ENCODE measurements around the gene CASQ2.
A peak's percentile ranks its signal among the peaks of the same experiment; 100 is the strongest.

CASQ2 gene

DNA sequence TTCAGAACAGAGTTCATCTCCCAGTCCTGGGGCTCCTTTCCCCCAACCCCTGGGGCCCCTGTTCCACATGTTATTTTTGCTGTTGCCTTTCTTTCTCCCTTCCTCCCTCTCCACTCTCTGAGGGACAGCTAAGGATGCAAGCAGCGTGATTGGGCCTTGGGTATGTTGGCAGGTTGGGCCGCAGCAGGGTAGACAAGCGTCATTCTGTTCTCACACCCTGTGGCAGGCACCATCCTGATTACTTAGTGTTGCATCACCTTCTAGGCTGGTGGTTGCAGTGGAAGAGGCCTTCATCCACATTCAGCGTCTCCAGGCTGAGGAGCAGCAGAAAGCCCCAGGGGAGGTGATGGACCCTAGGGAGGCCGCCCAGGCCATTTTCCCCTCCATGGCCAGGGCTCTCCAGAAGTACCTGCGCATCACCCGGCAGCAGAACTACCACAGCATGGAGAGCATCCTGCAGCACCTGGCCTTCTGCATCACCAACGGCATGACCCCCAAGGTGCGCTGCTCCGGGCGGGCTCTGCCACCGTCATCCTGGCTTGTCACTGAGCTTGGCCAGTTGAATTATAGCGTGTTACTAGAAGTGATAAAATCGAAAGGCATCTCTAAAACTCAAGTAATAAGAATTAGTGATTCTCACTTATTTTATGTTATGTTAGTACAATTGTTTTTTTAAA, 83.3 kb downstream of the CASQ2 start:
- no peak for DNase-seq

DNA sequence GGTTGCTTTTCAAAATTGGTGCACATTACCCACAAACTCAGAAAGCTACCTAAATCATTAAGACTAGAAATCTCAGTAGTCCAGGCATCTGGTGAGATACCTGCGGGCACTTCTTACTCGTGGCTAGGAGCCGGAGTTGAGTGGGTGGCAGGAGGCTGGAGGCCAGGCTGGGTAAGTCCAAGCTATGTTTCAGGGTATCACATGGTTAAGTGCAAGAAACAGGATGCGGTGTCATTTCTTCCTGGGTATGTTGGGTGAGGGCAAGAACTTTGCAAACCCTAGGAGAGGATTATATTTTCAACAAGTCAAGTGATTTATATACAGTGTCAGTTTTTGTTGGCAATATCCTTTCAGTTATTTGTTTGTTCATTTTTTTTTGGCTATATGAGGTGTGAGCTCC, 85.7 kb downstream of the CASQ2 start:
- no peak for DNase-seq

DNA sequence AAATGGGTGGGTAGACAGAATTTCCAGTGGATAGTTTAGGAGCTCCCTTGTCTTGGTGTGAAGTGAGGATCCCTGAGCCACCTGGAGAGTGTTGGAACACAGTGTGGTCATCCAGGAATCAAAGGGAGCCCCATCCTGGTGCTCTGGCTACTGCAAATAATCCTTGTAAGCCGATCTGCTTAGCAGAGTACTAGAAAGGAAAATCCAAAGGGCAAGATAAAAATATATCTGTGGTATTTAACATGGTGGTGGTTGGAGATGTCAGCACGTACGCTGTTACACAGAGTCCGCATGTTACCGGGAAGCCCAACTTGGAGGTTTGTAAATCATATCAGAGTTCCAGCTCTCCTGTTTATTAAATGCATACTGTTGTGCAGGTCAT, 87.8 kb downstream of the CASQ2 start:
- DNase-seq: no peak

DNA sequence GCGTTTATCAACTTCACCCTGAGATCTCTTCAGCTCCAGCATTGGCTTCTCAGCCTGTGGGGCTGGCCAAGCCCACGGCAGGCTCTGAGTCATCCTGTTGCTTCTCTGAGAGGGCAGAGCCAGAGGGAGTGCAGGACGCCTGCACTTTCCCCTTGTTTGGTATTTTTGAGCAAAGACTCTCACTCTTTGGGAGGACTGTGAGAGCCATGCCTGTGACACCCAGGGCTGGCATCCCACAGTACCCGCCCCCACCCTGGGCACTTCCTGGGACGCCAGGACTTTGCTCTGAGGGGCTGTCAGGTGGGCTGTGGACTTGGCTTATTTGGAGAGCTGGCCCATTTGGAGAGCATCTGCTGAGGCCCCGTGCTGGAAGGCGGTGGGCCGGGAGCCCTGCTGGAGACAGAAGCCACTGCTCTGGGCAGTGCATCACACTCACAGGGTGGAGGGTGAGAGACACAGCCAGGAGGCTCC, 89.3 kb downstream of the CASQ2 start:
- peak; percentile 24 for DNase-seq

DNA sequence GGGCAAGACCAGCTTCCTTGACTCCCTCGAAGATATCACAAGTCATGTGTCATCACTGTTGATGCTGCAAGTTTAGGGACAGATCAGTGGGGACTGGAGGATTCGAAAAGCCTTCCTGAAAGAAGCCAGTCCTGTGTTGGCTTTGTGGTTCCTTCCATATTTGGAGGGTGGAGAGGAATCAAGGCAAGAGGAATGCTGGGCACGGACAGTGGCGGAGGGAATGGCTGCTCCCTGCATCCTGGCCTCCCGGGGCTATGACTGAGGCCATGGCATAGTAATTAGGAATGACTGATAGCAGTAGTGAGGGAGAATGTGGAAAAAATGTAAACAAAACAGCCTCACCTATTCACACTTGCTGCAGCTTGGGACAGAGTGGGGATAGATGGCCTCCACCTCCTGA, 90.4 kb downstream of the CASQ2 start:
- no peak for DNase-seq

DNA sequence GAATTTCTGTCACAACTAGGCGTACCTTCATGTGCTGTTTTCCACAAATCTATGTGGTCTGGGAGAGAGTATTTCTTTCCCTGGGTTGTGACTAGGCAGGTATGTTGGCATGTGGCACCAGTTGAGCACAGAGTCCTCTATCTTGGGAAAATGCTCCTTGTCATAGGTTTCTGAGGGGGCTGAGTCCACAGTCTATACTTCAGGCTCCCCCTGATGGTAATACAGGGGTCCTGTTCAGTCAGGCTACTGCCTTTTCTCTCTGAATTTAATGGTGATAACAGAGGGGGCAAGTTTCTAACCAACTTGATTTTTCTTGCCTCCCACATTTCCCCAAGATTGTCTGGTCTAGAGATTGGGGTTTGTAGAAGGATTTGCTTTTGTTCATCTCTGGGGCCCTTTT, 90.9 kb downstream of the CASQ2 start:
- DNase-seq: no peak

DNA sequence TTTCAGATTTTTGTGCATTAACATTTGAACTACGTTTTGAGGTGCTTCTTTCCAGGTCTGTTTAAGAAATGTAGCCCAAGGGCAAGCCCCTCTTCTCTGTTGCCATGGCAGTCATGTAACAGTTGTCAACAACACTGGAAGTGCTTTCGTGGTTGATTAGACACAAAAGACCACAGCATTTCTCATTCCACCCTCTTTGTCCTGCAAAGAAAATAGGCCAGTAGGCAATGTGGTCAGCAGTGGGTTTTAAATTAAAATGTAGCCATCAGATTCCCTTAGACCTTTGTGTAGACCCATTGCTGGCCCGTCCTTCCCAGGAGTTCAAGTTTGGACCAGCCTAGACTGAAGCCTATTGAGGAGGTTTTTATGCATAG, 91.3 kb downstream of the CASQ2 start:
- DNase-seq: no peak

DNA sequence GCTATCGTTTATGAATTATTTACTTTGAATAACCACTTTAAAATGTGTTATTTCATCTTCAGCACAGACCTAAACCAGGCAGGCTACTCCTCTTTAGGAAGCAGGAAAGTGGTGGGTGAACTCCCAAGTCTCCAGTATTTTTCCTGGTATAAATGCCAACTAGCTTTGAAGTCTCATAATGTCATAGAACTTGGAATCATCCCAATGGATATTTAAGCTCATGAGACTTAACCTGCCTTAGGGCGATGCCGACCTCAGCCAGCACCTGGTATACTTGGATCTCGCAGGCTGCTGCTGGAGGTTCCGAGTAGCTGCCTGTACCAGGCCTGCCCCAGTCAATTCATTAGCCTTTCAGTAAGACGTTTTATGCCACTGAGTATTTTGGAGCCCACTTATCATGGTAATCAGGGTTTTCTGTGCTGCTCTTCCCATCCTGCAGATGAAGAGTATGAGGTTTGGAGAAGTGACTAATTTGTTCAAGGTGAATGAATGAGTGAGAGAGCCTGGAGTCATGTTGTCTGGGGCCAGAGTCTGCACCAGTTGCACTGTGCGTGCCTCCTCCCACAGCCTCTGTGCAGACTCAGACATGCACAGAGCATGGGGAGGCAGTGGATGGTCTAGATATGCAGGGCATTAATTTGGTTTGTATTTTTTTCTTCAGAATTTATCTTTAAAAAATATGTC, 91.9 kb downstream of the CASQ2 start:
- no peak for DNase-seq

DNA sequence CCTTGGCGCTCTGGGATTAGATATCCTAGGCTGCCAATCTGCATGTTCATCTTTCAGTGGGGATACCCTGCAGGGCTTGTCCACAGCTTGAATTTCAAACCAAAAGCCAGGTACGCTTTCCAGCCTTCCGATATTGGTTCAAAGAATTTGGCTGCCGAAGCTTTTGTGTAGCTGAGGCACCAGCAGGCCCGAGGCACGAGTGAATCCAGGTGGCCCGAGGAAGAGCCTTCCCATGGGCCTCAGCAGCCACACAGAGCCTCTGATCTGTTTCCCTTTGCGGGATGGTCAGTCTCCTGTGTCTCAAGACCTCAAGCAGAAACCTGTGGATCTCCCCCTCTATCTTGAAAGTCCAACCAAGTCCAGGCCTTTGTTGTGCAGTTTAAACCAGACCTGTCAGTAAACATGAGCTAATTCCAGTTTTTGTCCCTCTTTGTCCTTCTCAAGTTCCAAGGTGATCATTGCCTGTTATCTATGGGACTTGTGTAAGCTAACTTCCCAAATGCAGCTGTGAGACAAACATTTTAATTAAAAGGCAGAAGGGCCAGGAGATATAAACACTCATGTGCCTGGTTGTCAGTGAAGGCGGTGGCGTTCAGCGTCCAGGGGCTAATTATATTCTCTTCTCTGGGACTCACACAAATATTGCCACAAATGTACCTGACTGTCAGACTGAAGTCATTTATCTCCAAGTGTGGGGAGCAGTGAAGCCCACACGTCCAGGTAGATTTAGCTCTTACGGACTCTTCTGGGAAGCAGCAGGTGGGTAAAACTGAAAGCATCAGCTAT, 96.1 kb downstream of the CASQ2 start:
- DNase-seq: no peak

DNA sequence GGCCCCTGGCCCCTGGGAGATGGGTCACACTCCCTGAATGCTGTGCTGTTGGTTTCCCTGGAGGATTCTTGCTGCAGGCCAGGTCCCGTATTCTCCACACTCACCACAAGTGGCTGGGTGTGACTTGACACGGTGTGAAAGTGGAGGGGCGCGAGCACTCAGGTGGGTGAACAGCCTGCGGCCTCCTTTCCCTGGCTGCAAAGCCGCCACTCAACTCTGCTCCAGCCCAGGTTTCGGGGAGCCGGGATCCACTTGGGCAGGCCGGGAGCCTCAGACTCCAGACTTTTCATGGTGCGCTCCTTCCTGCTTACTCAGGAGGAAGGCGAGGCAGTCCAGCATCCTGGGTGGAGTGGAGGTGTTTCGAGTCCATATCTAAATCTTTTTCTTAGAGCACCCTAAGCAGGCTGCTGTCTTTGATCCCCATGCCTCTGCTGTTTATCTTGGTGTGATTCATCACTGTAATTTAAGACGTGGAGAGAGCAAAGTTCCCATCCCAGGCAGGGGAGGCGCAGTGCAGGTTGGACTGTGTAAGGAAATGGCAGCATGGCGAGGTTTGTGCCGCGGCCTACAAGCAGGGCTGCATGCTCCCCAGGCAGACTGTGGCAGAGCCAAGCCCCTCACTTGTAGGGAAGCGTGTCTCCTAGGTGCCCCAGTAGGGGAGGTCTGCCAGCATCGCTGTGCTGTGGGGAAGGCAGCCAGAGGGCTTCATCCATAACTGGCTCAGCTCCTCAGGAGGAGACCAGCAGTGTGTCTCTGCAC, 97.2 kb downstream of the CASQ2 start:
- DNase-seq: no peak

DNA sequence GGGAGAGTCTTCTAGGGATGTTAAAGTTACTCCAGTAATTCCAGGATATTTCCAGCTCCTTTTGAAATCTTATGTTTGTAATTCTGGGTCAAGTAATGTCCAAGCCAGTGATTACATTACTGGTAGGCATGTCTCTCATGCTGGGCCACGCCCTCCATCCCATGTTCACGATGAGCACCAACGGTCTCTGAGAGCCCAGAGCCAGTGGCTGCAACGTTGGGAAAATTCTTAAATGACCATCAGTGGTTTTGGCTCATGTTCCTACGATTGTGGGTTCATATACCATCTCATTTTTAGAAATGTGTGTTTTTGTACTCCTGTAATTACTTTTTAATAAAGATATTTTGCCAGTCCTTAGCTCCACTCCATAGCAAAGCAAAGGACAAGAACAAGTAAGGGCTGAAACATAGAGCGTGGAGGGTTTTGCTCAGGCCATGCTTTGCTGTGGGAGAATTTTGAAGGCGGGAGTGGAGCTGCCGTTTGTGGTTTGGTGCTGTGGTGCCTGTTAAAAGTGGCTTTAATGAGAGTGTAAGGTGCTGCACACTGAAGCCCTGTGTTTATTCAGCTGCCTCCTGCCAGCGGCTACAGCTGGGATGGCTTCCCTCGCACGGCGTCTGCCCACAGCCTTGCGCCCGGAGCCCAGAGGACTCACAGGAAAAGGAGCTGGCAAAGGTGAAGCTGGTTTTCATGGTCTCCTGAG, 97.9 kb downstream of the CASQ2 start:
- DNase-seq: no peak

DNA sequence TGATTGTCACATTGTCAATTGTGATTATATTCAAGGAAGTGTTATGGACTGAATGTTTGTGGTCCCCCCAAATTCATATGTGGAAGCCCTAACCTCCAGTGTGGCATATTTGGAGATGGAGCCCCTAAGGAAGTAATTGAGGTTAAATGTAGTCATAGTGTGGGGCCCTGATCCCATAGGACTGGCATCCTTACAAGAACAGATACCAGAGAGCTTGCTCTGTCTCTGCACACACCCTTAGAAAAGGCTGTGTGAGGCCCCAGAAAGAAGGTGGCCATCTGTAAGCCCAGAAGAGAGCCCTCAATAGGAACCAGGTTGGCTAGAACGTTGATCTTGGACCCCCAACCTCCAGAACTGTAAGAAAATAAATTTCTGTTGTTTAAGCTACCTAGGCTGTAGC, 98.6 kb downstream of the CASQ2 start:
- DNase-seq: no peak

DNA sequence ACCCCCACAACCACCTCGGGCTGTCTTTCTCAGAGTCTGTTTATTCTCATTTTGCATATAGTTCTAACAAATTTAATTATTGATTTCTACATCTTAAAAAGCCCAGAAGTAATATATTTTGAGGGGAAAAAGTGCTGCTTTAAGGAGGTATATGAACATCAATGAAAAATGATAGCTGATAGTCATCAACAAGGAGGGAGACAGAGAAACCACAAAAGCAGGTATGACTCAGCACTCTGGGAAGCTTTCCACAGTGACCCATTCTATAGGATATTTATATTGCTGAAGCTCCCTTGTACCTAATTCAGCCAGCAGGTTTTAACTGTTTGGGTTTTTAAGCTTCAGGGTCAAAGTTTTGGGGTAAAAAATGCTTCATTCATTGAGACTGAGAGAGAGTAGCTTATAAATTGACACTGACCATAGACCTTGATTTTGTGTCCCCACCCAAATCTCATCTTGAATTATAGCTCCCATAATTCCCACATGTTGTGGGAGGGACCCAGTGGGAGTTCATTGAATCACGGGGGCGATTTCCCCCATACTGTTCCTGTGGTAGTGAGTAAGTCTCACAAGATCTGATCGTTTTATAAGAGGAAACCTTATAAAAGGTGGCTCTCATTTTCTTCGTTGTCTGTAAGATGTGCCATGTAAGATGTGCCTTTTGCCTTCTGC, 99.4 kb downstream of the CASQ2 start:
- no peak for DNase-seq

DNA sequence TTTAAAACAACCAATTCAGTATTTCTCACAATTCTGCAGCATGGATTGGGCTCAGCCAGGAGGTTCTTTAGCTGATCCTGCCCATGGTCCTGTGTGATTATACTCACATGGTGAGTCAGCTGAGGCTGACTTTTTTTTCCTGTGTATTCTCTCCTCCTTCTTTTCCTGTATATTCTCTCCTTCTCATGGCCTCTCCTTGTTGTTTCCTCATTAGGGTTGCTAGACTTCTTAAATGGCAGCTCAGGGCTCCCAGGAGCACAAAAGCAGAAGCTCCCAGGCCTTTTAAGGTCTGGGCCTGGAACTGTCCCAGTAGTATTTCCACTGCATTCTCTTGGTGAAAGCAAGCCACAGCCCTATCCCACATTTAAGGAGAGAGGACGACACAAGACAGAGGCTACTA, 99.9 kb downstream of the CASQ2 start:
- no peak for DNase-seq

DNA sequence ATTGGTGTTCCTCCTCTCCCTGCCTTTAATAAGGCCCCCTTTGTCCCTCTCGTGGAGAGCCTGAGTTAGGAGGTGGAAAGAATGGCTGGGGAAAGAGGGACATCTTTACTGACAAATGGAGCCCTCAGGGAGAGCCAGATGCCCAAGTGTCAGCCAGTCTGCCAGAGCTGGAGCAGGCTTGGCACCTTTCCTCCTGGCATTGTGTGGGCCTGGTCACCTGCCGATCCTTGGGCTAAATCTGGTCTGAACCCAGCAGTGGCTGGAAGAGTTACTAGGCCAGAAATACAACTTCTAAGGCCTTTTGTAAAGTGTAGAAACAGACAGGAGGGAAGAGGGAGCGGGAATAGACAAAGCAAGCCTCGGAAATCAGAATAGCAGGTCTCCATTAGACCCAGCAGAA, 101.8 kb downstream of the CASQ2 start:
- peak; percentile 46 for DNase-seq

DNA sequence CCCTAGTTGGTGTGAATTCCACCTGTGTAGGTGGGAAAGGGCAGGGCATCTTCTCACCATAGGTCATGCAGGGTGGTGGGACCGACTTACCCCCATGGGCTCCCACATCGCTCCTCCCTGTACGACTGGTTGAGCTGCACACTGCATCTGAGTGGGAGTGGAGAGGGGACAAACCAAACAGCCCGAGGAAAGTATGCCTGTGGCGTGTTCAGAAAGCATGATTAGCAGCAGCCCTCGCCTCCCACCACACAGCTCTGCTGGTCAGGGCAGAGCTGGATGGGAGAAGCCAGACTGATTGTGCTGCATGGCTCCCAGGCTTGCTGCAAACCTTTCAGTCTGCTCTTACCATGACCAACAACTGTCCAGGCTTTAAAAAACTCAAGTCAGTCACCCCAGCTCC, 102.3 kb downstream of the CASQ2 start:
- no peak for DNase-seq

DNA sequence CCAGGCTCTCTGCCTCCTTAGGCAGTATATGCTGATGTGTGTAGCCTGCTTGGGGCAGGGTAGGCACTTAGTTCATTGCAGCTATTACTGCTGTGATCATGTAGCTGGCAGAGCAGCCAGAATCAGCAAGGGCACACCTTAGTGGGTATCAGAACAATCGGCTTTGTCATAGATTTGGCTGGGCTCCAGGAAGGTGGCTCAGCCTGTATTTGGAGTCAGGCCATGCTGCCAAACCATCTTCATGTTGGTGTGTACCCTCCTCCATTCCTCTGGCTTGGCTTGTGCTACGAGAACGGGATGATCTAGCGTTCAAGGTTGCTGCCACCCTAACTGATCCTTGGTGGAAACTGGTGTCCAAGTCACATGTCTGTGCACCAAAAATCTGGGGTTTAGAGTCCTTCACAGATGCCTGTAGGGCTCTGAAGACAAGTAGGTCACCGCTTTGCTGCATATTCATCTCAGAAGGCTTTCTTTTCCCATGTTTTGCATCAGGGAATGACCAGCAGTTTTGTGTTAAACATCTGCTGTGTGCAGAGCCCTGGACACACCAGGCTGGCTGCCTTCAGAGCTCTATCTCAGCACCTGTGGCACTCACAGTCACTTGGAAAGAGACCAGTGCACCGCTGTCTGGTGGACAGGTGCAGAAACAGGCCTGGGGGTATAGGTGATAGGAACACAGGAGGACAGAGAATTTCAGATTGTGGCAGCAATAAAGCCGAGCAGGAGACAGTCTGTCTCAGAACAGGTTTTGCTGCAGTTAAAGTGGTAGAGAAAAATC, 103.0 kb downstream of the CASQ2 start:
- no peak for DNase-seq

DNA sequence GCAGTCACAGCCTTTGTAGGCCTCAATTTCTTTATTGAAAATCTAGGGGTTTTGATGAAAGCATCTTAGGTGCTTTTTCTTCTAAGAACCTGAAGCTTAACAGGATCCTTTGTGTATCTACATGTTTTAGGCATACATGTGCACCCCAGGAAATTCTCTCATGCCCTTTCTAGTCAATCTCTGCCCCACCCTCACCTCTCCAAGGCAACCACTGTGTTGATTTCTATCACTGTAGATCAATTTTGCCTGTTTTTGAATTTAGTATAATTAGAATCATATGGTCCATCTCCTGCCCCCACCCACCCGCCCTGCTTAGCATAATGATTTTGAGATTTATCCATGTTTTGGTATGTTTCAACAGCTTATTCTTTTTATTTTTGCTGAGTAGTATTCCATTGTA, 107.4 kb downstream of the CASQ2 start:
- DNase-seq: no peak

DNA sequence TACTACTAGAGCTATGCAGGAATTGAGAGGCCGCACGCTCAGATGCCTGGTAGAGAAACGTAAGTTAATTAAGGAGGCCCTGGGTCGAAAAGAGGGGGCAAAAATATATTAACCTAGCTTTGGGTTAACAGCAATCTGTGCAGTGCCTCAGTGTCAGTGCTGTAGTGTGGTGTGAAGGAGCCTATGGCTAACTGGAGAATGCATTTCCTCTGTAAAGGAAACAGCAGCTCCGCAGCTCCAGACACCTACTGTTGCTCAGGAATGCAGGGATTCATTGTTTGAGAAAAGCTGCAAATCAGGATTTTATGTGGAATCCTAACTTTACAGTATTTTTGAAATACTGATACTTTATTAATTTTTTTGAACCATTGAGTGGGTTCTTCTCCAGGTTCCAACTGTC, 108.4 kb downstream of the CASQ2 start:
- DNase-seq: no peak

DNA sequence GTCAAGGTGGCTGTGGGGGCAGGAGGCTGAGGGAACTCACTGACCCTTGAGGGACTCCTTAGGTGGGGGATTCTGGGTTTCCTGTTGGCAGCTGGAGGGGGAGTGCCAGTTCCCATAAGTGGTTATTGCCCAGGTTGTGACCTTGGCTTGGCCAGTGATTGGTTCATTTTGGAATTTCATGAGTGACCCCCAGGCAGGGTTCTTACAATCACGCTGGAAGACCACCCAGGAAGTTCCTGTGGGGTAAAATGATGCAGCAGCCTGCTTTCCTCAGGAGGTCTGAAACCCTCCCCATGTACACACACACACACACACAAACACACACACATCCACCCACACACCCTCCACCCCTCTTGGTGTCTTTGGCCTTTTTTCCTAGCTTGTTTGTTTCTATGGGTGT, 109.9 kb downstream of the CASQ2 start:
- no peak for DNase-seq

DNA sequence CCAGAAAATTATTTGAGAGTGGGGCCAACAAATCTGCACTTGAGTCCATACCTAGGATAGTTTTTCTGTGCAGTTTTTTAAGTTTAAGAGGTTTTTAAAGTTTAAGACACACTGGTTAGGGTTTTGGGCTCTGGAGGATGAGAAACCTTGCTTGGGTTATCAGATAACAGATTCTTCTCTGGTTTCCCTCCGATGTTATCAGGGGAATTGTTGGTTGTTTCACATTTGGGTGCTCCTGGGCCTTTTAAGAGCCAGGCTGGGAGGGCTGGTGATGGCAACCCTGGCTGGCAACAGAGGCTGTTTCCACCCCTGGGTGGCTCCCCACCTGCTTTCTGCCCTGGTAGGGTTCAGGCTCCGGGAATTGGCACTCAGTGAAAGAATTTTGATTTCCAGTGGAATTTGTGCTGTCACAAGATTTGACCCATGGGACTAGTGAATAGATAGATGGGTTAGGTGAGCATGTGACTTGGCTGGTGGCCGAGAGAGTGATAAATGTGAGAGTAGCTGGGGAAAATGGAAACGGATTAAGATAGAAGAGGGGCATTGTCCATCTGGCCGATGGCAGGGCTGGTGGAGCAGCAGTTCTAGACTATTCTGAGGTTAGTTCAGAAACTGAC, 111.9 kb downstream of the CASQ2 start:
- DNase-seq: no peak

Measured in NCI-H446 treated with DMSO at 0.1 percent for 48 hours (cell line).